ENCODE results near the gene NEK7.
"Not testable (repeated sequence)": the region's sequence is repeated elsewhere in the genome, so short reads cannot be mapped to it uniquely, and the experiment has no call there.

The NEK7 gene

GRCh38 chr1:198174297-198174696 lies 17.5 kb downstream of the NEK7 start:
- no peak for DNase-seq

GRCh38 chr1:198175423-198176170 lies 18.8 kb downstream of the NEK7 start:
- no peak for DNase-seq

GRCh38 chr1:198176179-198176578 lies 19.4 kb downstream of the NEK7 start:
- DNase-seq: no peak

GRCh38 chr1:198177546-198177945 lies 20.7 kb downstream of the NEK7 start:
- DNase-seq: no peak

GRCh38 chr1:198178615-198179014 lies 21.8 kb downstream of the NEK7 start:
- DNase-seq: no peak

GRCh38 chr1:198179556-198179981 lies 22.8 kb downstream of the NEK7 start:
- DNase-seq: peak; percentile 38

- DNase-seq: no peak
Observed at GRCh38 chr1:198183605-198184004, 26.8 kb downstream of the NEK7 start.

- DNase-seq: no peak
Observed at GRCh38 chr1:198184516-198184915, 27.7 kb downstream of the NEK7 start.

- no peak for DNase-seq
Observed at GRCh38 chr1:198185146-198185545, 28.3 kb downstream of the NEK7 start.

- no peak for DNase-seq
Observed at GRCh38 chr1:198185759-198186158, 29.0 kb downstream of the NEK7 start.

- DNase-seq: no peak
Observed at GRCh38 chr1:198186916-198187580, 30.2 kb downstream of the NEK7 start.

GRCh38 chr1:198187973-198188588 lies 31.3 kb downstream of the NEK7 start:
- DNase-seq: peak; percentile 56

GRCh38 chr1:198191117-198191516 lies 34.3 kb downstream of the NEK7 start:
- no peak for DNase-seq

- not testable (repeated sequence) for DNase-seq
Observed at GRCh38 chr1:198193871-198194270, 37.1 kb downstream of the NEK7 start.

- no peak for DNase-seq
Observed at GRCh38 chr1:198196630-198197029, 39.8 kb downstream of the NEK7 start.

GRCh38 chr1:198197285-198197684 lies 40.5 kb downstream of the NEK7 start:
- no peak for DNase-seq

GRCh38 chr1:198199105-198199504 lies 42.3 kb downstream of the NEK7 start:
- no peak for DNase-seq

GRCh38 chr1:198201956-198202784 lies 45.4 kb downstream of the NEK7 start:
- DNase-seq: no peak

- DNase-seq: no peak
Observed at GRCh38 chr1:198203434-198203833, 46.6 kb downstream of the NEK7 start.

GRCh38 chr1:198205016-198205684 lies 48.4 kb downstream of the NEK7 start:
- no peak for DNase-seq

GRCh38 chr1:198206292-198206691 lies 49.5 kb downstream of the NEK7 start:
- DNase-seq: no peak

GRCh38 chr1:198211696-198212095 lies 54.9 kb downstream of the NEK7 start:
- DNase-seq: no peak

- DNase-seq: no peak
Observed at GRCh38 chr1:198212126-198212525, 55.3 kb downstream of the NEK7 start.

Data from hematopoietic multipotent progenitor cell treated with erythropoietin and hydrocortisone succinate and interleukin-3 and kit ligand, for 6 days (in vitro differentiated cells).